HCT116 (cell line): Measurements from ENCODE around the gene CD63. TPM values are rescaled to one million over a fixed set of nuclear protein-coding genes. Genes with fewer than 3 reads are reported as not detected.

Experiments used
- ATAC-seq: fragments of 200-7000 bp; cut with Tn5 transposase; 2 replicates; pipeline ENCODE4 v1.9.1; 2020; ENCODE audit warnings: mild to moderate bottlenecking, moderate library complexity
- BruUV-seq: library from RNA; stranded (reverse); fragments of 400-500 nt; replicated peaks from 2 replicates; lab custom pipeline; 2021; lab: Mats Ljungman, UMichigan
- CTCF ChIA-PET: fragments of 300-600 bp; sonication (Branson Sonifier 250); formaldehyde crosslinking; loops from one replicate; lab custom pipeline; 2021; ENCODE audit warnings: antibody characterized with exemption; lab: Charles Lee
- POLR2A ChIA-PET: fragments of 300-600, 350-600 bp; sonication (Branson Sonifier 250); formaldehyde crosslinking; loops from one replicate; lab custom pipeline; 2021; ENCODE audit warnings: antibody characterized with exemption; lab: Charles Lee
- RAD21 ChIA-PET, 2 experiments: fragments of 300-600 bp; sonication (Branson Sonifier 250); formaldehyde crosslinking; loops; one replicate each; lab custom pipeline; 2023; ENCODE audit warnings: low total read pairs in 2 of 2; ENCODE audit not compliant: uncharacterized antibody in 2 of 2, unreplicated experiment in 2 of 2, low non-redundant PET in 1 of 2; lab: Charles Lee
- DNase-seq: peaks from one replicate; pipeline ENCODE4 v3.0.0-alpha.2; 2010; ENCODE audit warnings: low read depth, low spot score
- H2AFZ ChIP-seq: fragments of 200-600 bp; shearing (Covaris generic), sonication (generic); 2 replicates; pipeline ENCODE4 v1.6.1; 2017; ENCODE audit warnings: low read depth, mixed run types, mixed read lengths, antibody characterized with exemption, low read length; ENCODE audit not compliant: poor library complexity, severe bottlenecking
- H3K27ac ChIP-seq: 2 replicates; pipeline ENCODE4 v1.5.1; 2012; ENCODE audit warnings: low read depth, low read length
- H3K27me3 ChIP-seq: fragments of 200-600 bp; sonication (generic); 2 replicates; pipeline ENCODE4 v1.6.1; 2016; ENCODE audit warnings: mixed run types, low read length, mixed read lengths; ENCODE audit not compliant: insufficient read depth
- H3K36me3 ChIP-seq, 2 experiments: fragments of 200-500 bp in 1 of 2; fragments of 200-600 bp in 1 of 2; sonication (Bioruptor generic) in 1 of 2; sonication (generic) in 1 of 2; 2 replicates each; pipeline versions ENCODE4 v1.5.1 to v1.6.1; 2014 to 2016; ENCODE audit warnings: low read length in 2 of 2, inconsistent platforms in 1 of 2, mixed read lengths in 1 of 2, mixed run types in 1 of 2; ENCODE audit not compliant: insufficient read depth in 2 of 2, control insufficient read depth in 1 of 2
- H3K4me1 ChIP-seq, 2 experiments: fragments of 200-600 bp in 1 of 2; sonication (generic) in 1 of 2; 2 replicates each; pipeline versions ENCODE4 v1.5.1 to v1.6.1; 2012 to 2017; ENCODE audit warnings: low read length in 2 of 2, inconsistent platforms in 1 of 2, mild to moderate bottlenecking in 1 of 2, mixed read lengths in 1 of 2, mixed run types in 1 of 2, moderate library complexity in 1 of 2; ENCODE audit not compliant: insufficient read depth in 2 of 2, control insufficient read depth in 1 of 2
- H3K4me2 ChIP-seq: fragments of 200-600 bp; sonication (generic); 2 replicates; pipeline ENCODE4 v1.6.1; 2017; ENCODE audit warnings: mixed run types, low read length, mixed read lengths
- H3K4me3 ChIP-seq, 2 experiments: fragments of 200-600 bp in 1 of 2; sonication (generic) in 1 of 2; replicated peaks in 1 of 2; 2 replicates each; pipeline ENCODE4 v1.5.1; 2011 to 2016; ENCODE audit warnings: low read length in 2 of 2, control low read depth in 1 of 2, low read depth in 1 of 2, mild to moderate bottlenecking in 1 of 2, mixed read lengths in 1 of 2, mixed run types in 1 of 2
- H3K79me2 ChIP-seq: fragments of 200-600 bp; sonication (generic); 2 replicates; pipeline ENCODE4 v1.6.1; 2017; ENCODE audit warnings: mild to moderate bottlenecking, mixed run types, low read length, moderate library complexity, mixed read lengths; ENCODE audit not compliant: insufficient read depth
- H3K9ac ChIP-seq: fragments of 200-600 bp; sonication (generic); 2 replicates; pipeline ENCODE4 v1.6.1; 2016; ENCODE audit warnings: low read length, mixed read lengths
- H3K9me2 ChIP-seq: fragments of 200-600 bp; sonication (generic), shearing (Covaris generic); 2 replicates; pipeline ENCODE4 v1.6.1; 2017; ENCODE audit warnings: mixed run types, mild to moderate bottlenecking, moderate library complexity; ENCODE audit not compliant: insufficient read depth
- H3K9me3 ChIP-seq, 2 experiments: fragments of 200-500 bp in 1 of 2; fragments of 200-600 bp in 1 of 2; sonication (Bioruptor generic) in 1 of 2; sonication (generic) in 1 of 2; 2 replicates each; pipeline ENCODE4 v1.6.1; 2014 to 2017; ENCODE audit warnings: low read length in 2 of 2, mixed read lengths in 2 of 2, inconsistent platforms in 1 of 2, low read depth in 1 of 2, mild to moderate bottlenecking in 1 of 2, mixed run types in 1 of 2, moderate library complexity in 1 of 2; ENCODE audit not compliant: control insufficient read depth in 1 of 2, insufficient read depth in 1 of 2
- H4K20me1 ChIP-seq: fragments of 200-600 bp; sonication (generic), shearing (Covaris generic); 2 replicates; pipeline ENCODE4 v1.6.1; 2017; ENCODE audit warnings: mixed run types, mild to moderate bottlenecking, moderate library complexity; ENCODE audit not compliant: insufficient read depth
- CEBPB ChIP-seq: IDR thresholded peaks from 2 replicates; pipeline ENCODE4 v1.6.1; 2012; ENCODE audit warnings: low read depth
- ELF1 ChIP-seq: IDR thresholded peaks from 2 replicates; pipeline ENCODE4 v1.6.1; 2012; ENCODE audit warnings: low read depth, borderline replicate concordance
- FOSL1 ChIP-seq: IDR thresholded peaks from 2 replicates; pipeline ENCODE4 v1.6.1; 2012; ENCODE audit warnings: low read depth
- SIN3A ChIP-seq: IDR thresholded peaks from 2 replicates; pipeline ENCODE4 v1.6.1; 2012; ENCODE audit warnings: low read depth
- TCF7L2 ChIP-seq: IDR thresholded peaks from 2 replicates; pipeline ENCODE4 v1.7.0; 2011; ENCODE audit warnings: borderline replicate concordance, inconsistent platforms; ENCODE audit not compliant: insufficient read depth, insufficient read length; ENCODE audit errors: extremely low read depth
- intact Hi-C: fragments of 100-400 bp; cut with micrococcal nuclease; formaldehyde crosslinking; loops from 2 replicates; pipeline ENCODE4 v1.10.0; 2022
- total RNA-seq: library from RNA; stranded (reverse); gene quantifications from one replicate; pipeline ENCODE4 v1.2.1, GENCODE V29; 2021; ENCODE audit not compliant: unreplicated experiment
- TF ChIP-seq, protein P1 (sequence below): IDR thresholded peaks from 2 replicates; pipeline ENCODE4 v1.6.1; 2012; ENCODE audit warnings: low read depth
- TF ChIP-seq, protein P2 (sequence below), 3 experiments: fragments of 200-600 bp in 1 of 3; sonication (generic) in 1 of 3; IDR thresholded peaks in 2 of 3; conservative IDR thresholded peaks in 1 of 3; 2 replicates each; pipeline ENCODE4 v1.5.1; 2012 to 2017; ENCODE audit warnings: low read depth in 2 of 3, low read length in 2 of 3, antibody characterized with exemption in 1 of 3, borderline replicate concordance in 1 of 3, control low read depth in 1 of 3, mild to moderate bottlenecking in 1 of 3, mixed read lengths in 1 of 3, mixed run types in 1 of 3, moderate library complexity in 1 of 3; ENCODE audit not compliant: insufficient read depth in 1 of 3

CD63 gene
- total RNA-seq, 1 experiment from 2014 or later = 355 TPM

DNA sequence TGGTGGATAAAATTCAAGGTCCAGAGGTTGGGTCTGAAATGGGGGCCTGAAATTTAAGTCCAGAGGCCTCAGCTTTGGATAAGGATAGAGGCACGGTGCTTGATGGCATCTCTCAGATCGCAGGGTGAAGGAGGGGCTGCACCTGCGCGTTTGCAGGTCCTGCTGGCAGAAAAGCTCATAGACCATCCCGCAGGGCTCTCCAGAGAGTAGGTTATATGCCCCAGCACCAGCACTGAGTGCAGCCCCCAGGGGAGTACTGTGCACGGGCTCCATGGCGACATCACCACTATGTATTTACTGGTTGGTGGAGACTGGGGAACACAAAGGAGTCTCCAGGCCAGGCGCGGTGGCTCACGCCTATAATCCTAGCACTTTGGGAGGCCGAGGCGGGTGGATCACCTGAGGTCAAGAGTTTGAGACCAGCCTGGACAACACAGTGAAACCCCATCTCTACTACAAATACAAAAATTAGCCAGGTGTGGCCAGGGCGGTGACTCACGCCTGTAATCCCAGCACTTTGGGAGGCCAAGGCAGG, 4.3 kb upstream of the CD63 start:
- 0 out of 2 replicates have a peak overlapping the region, but pooled peaks have one; percentile 18 for H3K4me2 ChIP-seq
- peaks cover 20 to 46% of the 10 kb centered on the region in 2 experiments for H3K4me1 ChIP-seq
- ChIA-PET CTCF (no interaction called here), POLR2A (no interaction called here), RAD21 (interaction anchor here in 1 of 2 experiments (1.0 kb wide), 1 partner anchor 8 kb away, joined by 3 read pairs; no protein-coding TSS in a partner anchor)
- no peak for TF ChIP-seq FOSL1
- TF ChIP-seq SIN3A = no peak
- TF ChIP-seq, protein P1, sequence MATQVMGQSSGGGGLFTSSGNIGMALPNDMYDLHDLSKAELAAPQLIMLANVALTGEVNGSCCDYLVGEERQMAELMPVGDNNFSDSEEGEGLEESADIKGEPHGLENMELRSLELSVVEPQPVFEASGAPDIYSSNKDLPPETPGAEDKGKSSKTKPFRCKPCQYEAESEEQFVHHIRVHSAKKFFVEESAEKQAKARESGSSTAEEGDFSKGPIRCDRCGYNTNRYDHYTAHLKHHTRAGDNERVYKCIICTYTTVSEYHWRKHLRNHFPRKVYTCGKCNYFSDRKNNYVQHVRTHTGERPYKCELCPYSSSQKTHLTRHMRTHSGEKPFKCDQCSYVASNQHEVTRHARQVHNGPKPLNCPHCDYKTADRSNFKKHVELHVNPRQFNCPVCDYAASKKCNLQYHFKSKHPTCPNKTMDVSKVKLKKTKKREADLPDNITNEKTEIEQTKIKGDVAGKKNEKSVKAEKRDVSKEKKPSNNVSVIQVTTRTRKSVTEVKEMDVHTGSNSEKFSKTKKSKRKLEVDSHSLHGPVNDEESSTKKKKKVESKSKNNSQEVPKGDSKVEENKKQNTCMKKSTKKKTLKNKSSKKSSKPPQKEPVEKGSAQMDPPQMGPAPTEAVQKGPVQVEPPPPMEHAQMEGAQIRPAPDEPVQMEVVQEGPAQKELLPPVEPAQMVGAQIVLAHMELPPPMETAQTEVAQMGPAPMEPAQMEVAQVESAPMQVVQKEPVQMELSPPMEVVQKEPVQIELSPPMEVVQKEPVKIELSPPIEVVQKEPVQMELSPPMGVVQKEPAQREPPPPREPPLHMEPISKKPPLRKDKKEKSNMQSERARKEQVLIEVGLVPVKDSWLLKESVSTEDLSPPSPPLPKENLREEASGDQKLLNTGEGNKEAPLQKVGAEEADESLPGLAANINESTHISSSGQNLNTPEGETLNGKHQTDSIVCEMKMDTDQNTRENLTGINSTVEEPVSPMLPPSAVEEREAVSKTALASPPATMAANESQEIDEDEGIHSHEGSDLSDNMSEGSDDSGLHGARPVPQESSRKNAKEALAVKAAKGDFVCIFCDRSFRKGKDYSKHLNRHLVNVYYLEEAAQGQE = no peak
- no peak for TF ChIP-seq CEBPB
- TF ChIP-seq ELF1 = no peak
- no peak for TF ChIP-seq TCF7L2
- TF ChIP-seq, protein P2, sequence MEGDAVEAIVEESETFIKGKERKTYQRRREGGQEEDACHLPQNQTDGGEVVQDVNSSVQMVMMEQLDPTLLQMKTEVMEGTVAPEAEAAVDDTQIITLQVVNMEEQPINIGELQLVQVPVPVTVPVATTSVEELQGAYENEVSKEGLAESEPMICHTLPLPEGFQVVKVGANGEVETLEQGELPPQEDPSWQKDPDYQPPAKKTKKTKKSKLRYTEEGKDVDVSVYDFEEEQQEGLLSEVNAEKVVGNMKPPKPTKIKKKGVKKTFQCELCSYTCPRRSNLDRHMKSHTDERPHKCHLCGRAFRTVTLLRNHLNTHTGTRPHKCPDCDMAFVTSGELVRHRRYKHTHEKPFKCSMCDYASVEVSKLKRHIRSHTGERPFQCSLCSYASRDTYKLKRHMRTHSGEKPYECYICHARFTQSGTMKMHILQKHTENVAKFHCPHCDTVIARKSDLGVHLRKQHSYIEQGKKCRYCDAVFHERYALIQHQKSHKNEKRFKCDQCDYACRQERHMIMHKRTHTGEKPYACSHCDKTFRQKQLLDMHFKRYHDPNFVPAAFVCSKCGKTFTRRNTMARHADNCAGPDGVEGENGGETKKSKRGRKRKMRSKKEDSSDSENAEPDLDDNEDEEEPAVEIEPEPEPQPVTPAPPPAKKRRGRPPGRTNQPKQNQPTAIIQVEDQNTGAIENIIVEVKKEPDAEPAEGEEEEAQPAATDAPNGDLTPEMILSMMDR (IDR thresholded peaks at IDR 0.05 in 2 of 3, conservative IDR thresholded peaks at IDR 0.05 in 1 of 3; ENCODE audit: borderline replicate concordance in 1 of 3, insufficient read depth in 1 of 3, low read depth in 2 of 3, low read length in 2 of 3) = no peak
- no peak overlapping the region for H3K9ac ChIP-seq
- no peaks in the 10 kb centered on the region for H3K9me3 ChIP-seq
- peaks cover 5% of the 10 kb centered on the region for H3K79me2 ChIP-seq
- no peak overlapping the region for H3K27ac ChIP-seq
- no peaks in the 10 kb centered on the region for H3K36me3 ChIP-seq
- H3K27me3 ChIP-seq = no peaks in the 10 kb centered on the region
- no peak overlapping the region for H3K4me3 ChIP-seq
- intact Hi-C loops = loop anchor here (10.0 kb wide), 1 partner anchor 382 kb away; the partner anchor contains the start of genes RPL41 and ZC3H10
- H2AFZ ChIP-seq = no peak overlapping the region
- H4K20me1 ChIP-seq = no peaks in the 10 kb centered on the region
- ATAC-seq (no peak), DNase-seq (no peak)
- no TSS peak for BruUV-seq
- no peaks in the 10 kb centered on the region for H3K9me2 ChIP-seq
